Right renal cortex interstitium (tissue), 3 donors: ENCODE data around the gene MEGF11. TPM values are rescaled to one million over a fixed set of nuclear protein-coding genes. Genes with fewer than 3 reads are reported as not detected.

ENCODE experiments used
- DNase-seq, 3 donors: peaks; one replicate each; pipeline ENCODE4 v3.0.0-alpha.2; 2013; ENCODE audit warnings: low read depth in 3 of 3, low spot score in 2 of 3
- polyA plus RNA-seq, 3 donors: library from polyadenylated mRNA; unstranded; fragments of 120-200 nt; gene quantifications; one replicate each; pipeline ENCODE4 v1.2.1, GENCODE V29; 2013; ENCODE audit not compliant: insufficient read length in 3 of 3

Gene MEGF11
- polyA plus RNA-seq, 3 donors, result 1.8 to 2.1 (median 2.1) TPM

DNA sequence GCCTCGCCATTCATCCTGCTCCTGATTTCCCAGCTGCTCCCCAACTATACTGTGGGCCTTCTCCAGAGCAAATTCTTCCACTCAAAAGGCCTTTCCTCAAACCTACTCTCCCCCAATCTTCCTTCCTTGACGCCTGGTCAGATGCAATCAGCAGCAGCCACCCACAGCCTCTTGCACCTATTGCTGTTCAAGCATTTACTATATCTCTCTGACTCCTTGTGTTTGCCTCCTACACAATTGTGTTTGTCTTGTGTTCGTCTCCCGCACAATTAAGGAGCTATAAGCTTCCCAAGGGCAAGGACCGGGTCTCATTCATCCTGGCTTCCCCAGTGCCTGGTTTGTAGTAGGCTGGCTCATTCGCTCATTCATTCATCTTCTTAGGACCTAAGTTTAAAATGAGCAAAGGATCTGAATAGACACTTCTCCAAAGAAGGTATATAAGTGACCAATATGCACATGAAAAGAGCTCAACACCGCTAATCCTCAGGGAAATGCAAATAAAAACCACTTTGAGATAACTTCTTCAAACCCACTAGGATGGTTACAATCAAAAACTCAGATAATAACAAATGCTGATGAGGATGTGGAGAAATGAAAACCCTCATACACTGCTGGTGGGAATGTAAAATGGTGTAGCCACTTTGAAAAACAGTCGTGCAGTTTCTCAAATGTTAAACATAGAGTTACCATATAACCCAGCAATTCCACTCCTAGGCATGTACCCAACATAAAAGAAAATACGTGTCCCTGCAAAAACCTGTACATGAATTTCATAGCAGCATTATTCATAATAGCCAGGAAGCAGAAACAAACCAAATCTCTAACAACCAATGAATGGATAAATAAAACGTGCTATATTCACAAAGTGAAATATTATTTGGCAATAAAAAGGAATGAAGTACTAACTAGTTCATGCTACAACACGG lies 31.0 kb downstream of the MEGF11 start:
- DNase-seq, result no peak

DNA sequence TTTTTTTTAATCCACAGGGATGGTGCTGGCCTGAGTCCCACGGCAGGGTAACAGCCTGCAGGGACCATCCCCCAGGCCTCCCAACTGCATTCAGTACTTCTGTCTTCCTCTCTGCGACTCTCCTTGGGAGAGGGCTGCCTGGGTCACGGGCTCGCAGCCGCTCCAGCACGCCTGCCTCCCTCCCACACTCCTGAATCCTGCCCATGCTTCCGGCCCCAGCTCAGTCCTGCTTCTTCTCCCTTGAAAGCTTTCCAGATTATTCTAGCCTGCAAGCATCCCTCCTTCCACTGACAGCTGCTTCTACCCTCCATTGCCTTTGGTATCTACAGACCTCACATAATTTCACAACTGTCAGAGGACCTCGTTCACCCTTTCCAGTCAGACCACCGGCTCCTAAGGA lies 32.4 kb downstream of the MEGF11 start:
- DNase-seq, result peak in 2 of 3 donors; percentile 9 to 10

DNA sequence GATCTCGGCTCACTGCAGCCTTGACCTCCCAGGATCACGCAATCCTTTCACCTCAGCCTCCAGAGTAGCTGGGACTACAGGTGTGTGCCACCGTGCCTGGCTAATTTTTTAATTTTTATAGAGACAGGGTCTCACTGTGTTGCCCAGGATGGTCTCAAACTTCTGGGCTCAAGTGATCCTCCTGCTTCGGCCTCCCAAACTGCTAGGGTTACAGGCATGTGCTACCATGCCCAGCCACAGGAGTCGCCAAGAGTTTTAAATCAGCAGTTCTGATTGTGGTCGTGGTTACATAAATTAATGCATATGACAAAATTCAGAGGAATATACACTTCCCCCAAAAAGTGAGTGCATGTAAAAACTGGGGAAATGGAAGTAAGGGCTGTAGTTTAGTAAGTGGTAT lies 32.9 kb downstream of the MEGF11 start:
- no peak for DNase-seq

DNA sequence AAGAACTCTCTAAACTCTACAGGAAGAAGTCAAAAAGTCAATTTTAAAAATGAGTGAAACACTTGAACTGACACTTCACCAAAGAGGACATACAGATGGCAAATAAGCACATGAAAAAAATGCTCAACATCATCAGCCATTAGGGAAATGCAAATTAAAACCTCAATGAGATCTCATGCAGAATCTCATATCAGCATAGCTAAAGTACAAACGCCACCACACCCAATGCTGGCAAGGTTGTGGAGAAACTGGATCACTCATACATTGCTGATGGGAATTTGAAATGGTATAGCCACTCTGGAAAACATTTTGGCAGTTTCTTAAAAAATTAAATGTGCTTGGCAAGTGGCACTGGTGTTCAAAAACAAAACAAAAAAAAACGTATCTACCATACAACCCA lies 34.2 kb downstream of the MEGF11 start:
- DNase-seq, result no peak

DNA sequence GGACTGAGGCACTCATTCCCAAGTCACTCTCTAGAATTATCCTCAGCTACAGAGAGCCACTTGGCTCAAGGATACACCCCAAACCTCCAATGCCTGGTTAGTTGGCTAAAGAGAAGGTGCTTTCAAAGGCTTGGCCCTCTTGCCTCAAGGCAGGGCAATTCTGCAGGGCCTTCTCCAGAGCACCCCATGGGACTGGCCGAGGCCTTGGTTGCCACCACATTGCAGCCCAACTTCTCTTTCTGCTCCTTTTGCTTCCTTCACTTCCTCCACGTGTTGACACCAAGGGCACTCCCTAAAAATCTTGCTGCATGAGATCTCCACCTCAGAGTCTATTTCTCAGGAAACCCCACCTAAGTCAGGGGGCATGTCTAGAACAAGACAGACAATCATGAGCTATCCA lies 36.7 kb downstream of the MEGF11 start:
- DNase-seq, result no peak

DNA sequence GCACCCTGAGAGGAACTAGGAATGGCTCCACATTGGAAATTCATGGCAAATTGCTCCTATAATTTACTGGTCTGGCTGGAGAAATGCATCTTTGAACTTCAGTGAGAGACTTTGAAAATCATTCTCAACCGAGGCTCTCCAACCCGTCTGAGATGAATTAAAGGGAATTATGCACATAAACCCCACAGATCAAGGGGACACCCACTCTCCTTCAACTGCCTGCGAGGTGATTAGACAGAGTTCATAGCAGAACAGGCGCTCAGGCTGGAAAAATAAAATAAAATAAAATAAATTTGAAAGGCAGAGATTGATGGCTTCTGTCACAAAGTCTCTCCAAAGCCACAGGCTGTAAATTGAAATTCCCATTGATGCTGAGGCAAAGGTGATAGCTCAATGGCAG lies 37.7 kb downstream of the MEGF11 start:
- no peak for DNase-seq

DNA sequence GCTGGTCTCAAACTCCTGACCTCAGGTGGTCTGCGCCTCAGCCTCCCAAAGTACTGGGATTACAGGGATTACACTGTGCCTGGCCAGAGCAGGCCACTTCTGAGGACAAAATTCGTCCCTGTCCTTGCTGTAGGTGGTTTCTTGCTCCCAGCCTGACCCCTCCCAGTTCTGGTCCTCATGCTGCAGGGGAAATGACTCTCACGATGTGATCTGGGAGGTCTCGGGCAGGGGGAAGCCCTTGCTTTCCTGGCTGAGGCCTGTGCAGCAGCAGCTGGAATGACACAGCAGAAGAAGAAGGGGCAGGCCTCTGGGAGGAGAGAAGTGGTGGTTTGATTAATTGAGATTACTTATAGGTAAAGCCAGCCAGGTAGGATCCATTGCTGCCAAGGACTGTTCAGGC lies 39.3 kb downstream of the MEGF11 start:
- no peak for DNase-seq

DNA sequence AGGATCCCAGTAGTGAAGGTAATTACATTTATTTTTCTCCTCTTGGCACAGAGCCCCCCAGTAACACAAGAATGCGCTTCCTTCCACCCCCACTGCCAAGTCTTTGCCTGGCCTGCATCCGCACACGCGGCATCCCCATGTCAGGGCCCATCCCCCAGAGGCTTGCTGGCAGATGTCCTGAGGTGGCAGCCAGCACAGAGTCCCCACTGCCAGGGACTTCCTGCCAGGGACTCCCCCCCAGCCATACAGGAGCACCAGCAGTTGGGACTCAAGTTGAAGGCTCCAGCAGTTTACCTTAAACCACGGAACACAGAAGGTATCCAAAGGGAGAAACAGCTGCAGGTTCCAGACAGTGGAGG lies 41.0 kb downstream of the MEGF11 start:
- no peak for DNase-seq

DNA sequence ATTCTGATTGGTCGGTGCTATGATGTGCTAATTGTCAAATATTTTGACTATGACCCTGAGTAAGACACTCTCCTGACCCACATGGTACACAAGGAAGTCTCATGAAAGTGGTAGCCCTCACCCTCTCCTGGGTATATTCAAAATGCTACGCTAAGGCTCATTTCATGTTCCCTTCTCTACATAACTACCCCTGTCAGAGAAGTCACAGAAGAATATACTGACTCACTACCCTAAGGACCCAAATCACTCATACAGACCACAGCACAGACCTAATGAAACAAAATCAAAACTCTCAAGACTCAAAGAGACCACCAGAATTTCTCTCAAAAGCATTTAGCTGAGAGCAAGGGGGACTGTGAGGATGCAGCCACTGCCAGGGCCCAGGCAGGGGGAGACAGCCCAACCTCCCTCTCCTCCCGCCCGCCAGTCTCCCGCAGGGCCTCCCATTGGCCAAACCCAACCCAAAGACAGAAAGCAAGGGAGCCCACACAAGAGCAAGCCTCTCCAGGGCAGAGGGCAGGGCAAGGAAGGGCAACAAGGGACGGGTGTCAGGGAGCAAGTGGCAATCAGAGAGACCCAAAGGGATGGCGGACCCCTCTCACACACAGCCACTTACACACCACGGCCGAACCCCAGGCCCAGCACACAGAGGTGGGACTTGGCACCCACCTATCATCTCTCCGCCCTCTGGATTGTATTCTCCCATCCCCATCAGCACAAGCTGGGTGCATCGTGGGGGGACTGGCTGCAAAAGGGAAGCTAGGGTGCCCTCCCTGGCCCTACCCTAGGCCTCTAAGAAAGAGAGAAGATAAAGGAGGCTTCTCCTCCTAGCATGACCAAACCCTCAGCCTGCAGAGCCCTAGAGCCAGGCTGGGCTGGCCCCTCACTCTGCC lies 41.6 kb downstream of the MEGF11 start:
- no peak for DNase-seq

DNA sequence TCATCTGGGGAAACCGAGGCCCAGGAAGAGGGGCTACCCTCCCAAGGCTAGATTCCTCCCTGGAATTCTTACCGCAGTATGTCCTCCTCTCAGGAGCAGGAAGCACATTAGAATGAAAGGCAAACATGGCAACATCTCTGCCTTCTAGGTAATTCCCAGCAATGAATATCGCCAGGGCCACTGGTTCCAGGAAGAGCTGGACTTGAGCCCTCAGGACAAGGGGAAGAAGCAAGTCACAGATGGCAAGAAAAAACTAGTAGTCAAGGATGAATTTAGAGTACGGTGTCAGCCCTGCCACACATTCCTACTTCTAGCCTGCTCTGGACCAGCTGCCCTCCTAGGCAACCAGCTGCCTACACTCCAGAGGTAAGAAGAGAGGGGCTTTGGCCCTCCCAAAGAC lies 42.9 kb downstream of the MEGF11 start:
- DNase-seq, result no peak

DNA sequence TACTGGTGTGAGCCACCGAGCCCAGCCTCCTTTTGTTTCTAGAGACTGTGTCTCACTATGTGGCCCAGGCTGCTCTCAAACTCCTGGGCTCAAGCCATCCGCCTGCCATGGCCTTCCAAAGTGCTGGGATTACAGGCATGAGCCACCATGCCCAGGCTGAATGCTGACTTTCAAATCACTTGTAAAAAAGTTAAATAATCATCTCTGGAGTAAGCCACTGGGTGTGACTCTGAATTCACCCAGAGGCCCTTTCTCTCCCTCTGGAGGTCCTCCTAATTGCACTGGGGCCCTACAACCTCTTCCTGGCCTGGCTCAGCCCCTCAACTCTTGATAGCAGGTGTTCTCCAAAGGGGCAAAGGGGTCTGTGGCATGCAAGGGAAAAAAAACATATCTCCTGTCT lies 54.8 kb downstream of the MEGF11 start:
- DNase-seq, result no peak

DNA sequence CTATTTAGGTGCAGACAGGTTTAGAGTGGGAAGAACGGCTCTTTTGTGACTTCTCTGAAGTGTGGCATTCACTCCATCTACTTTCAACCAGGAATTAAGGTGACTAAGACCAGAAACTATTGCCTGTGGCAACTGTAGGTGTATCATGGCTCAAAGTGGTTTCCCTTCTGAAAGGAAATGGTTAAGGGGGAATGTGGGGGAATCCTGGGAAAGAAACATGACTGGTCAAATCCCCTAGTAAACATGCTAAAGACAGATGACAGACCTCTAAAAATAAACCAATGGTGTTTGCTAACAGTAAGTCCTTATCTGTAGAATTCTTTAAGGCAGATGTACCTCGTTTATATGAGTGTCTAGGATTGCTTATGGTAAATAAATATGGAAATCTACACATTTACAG lies 56.9 kb downstream of the MEGF11 start:
- DNase-seq, result no peak

DNA sequence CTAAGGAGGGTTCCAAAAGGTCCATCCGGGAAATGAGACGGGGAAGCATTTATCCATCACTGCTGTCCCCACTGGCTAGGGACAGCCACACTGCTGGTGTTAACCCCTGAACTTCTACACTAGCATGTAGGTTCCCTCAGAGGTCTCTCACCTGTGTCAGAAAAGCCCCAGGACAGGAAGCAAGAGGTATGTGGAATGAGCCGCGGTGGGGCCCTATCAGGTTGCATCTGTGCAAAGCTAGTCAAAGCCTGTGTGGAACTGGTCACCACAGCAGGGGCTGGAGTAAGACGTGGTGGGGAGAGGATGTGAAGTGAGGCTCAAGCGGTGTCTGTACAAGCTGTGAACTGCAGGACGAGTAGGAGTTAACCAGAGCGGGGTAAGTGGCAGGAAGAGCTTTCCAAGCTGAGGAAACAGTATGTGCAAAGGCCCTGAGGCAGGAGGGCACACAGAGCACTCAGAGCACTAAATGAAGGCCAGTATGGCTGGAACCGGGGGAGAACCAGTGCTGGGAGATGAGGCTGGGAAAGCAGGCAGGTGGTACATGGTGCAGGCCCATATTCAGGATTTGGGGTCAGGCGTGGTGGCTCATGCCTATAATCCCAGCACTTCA lies 57.8 kb downstream of the MEGF11 start:
- no peak for DNase-seq

DNA sequence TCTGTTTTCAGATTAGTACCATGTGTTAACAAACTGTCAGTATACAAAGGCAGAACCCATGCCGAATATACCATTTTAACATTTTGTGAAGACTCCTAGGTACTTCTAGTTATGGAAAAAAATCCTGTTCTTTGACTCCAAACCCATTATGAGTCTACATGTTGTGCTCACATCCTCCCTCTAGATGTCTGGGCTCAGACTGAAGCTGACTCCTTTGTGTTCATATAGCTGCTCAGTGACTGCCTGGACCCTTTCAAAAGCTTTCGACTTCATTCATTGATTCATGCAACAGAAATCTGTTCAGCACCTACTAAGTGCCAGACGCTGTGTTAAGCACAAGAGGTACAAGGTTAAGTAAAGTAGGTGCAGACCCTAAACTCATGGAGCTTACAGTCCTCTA lies 60.5 kb downstream of the MEGF11 start:
- no peak for DNase-seq

DNA sequence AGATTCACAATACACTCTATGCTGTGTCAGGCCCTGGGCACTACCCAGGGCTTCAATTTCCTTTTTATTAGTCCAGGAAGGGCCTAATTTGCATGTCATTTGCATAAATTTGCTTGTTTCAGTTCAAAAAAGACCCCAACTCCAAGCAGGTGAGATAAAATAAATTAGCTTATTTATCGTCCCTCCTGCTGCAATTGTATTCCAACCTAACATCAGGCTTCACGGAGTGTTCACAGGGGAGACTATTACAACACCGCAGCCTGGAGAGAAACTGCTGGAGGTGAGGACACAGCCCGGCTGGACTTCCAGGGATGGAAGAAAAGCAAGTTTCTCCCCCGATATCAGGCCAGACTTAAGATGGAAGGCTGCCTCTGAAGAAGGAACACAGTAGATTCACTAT lies 62.8 kb downstream of the MEGF11 start:
- DNase-seq, result no peak

DNA sequence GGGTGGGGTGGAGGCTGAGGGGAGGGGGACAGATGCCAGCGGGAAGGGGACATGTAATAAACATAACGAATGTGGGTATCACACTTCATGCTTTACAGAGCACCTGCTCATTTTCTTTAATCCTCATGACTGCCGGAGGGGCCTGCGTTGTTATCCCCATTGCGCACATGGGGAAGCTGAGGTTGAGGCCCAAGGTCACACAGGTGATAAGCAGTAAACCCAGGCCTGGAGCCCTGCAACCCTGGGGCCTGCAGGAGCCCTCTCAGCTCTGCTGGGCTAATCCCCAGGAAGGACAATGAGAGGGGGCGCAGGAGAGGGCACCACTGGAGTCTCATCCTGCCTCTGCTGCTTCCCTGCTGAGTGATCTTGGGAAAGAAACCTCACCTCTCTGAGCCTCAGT lies 64.3 kb downstream of the MEGF11 start:
- no peak for DNase-seq

DNA sequence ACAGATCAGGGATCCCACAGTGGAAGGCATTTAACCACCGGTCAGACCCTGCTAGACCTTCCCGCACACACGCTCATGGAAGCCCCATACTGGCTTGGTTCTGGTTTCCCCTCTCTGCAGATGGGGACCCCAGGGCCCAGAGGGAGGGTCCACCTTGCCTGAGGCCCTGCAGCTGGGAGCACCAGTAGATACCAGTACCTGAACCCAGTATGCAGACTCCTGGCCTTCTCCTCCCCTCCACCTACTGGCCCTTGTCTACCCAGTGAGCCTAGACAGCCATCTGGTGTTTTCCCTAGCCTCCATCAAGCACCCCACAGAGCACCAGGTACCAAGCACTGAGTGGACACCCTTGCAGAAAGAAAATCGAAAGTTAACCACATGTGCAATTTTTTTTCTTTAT lies 65.1 kb downstream of the MEGF11 start:
- DNase-seq, result no peak

DNA sequence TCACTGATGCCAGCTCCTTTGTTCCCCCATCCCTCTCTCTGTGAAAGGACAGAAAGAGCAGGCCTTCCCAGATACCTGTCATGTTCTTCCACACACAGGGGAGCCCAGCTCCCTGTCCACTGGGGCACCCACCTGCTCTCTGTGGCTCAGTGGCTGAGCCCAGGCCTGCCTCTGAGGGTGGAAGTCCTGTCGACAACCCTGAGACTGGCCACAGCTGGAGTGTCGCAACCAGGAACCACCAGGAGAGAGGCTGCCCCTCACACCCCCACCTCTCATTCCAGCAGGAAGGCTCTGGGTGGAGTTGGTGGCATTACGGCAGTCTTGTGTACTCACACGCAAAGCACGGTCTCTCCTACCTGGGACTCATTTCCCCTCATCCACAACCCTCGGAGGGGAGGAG lies 66.3 kb downstream of the MEGF11 start:
- DNase-seq, result no peak

DNA sequence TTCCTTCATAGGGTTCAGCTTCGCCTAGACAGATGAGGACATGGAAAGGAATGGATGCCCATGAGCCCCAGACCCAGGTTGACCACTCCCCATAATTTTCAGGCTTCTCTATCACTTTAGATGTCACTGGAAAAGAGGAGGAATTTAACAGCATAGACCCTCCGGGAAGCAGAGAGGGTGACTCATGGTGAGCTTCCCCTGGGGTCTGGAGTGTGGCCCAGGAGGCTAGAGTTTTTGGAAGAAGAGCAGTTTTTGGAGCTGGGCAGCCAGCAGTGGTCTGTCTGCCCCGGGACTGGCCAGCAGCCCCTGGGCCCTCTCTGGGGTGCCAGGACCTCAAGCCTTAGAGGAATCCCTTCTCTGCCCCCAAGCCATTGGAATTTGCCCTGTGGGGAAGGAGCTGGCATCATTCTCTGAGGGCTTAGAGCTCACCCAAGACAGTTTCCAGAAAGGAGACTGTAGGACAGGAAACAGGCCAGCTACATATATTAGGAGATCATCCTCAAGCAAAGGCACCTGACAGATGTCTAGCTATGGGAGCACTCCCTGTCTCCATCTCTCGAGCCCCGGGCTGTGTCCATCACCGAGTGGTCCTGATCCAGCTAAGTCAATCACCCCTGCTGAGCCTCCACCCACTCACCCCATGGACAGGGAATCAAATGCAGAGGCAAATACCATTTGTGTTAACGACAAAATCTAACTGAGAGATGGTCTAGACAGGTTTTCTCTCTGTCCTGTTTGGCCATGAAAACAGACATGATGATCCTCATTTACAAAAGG lies 67.3 kb downstream of the MEGF11 start:
- no peak for DNase-seq

DNA sequence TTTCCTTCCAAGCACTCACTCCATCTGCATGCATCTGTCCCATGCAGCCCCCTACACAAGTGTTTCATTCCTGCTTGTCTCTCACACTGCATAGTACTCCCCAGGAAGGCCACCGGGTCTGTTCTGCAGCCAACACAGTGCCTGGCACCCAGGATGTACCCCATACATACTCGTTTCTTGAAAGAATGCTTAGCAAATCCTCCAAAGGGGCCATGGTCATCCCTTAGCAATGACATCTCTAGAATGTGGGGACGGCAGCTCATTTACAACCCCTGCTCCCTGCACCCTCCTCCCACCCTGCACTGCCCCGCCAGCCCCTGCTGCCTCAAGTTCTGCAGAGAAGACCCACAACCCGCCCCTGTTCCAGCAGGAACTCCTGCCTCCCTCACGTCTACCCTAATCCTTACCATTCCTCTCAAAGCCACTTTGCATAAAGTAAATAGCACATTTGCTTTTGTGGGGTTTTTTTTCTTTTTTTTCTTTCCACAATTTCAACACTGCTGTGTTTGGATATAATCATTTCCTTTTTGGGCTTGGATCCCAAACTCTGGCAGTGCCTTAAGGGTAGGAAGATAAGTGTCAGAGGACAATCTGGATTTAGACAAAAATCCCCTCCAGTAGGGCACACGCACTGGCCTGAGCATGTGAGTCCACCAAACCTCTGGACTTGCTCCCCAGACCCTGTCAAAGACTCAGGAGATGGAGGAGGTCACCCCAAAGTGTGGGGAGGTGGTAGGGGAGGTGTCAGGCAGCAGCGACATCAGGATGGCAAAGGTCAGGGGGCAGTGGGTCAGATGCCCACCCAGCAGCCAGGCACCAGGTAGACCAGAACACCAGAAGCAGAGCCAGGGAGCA lies 68.4 kb downstream of the MEGF11 start:
- no peak for DNase-seq
